Sigmoid colon (tissue), 7 donors: Measurements from ENCODE around the gene CDK13. TPM values are rescaled to one million over a fixed set of nuclear protein-coding genes. Genes with fewer than 3 reads are reported as not detected.

Experiments
- DNase-seq: peaks from one replicate; pipeline ENCODE4 v3.0.0-alpha.2; 2019
- H3K27ac ChIP-seq, 4 donors: fragments of 200-600 bp; sonication (generic); one replicate each; pipeline ENCODE4 v1.5.1; 2016 to 2019; ENCODE audit warnings: mild to moderate bottlenecking in 1 of 4
- H3K27me3 ChIP-seq, 3 donors: fragments of 200-600 bp; sonication (generic); one replicate each; pipeline ENCODE4 v1.5.1; 2019; ENCODE audit warnings: mild to moderate bottlenecking in 1 of 3
- H3K36me3 ChIP-seq, 4 donors: fragments of 200-600 bp; sonication (generic); one replicate each; pipeline ENCODE4 v1.5.1; 2016 to 2019
- H3K4me1 ChIP-seq, 4 donors: fragments of 200-600 bp; sonication (generic); one replicate each; pipeline ENCODE4 v1.5.1; 2017 to 2019
- H3K4me3 ChIP-seq, 4 donors: fragments of 200-600 bp; sonication (generic); one replicate each; pipeline ENCODE4 v1.5.1; 2017 to 2019; ENCODE audit warnings: mild to moderate bottlenecking in 2 of 4, moderate library complexity in 1 of 4
- H3K9me3 ChIP-seq, 4 donors: fragments of 200-600 bp in 3 of 4; sonication (generic) in 3 of 4; one replicate each; pipeline versions ENCODE4 v1.5.1 to v1.6.1; 2013 to 2019
- CTCF ChIP-seq, 4 experiments: fragments of 450-650 bp in 3 of 4; fragments of 200-600 bp in 1 of 4; IDR thresholded peaks; one replicate each; pipeline ENCODE4 v1.5.1; 2016 to 2019; ENCODE audit warnings: antibody characterized with exemption in 4 of 4, mild to moderate bottlenecking in 3 of 4, moderate library complexity in 2 of 4
- EP300 ChIP-seq, 4 donors: sonication (generic); formaldehyde crosslinking; IDR thresholded peaks; one replicate each; pipeline ENCODE4 v1.6.1; 2017; ENCODE audit warnings: antibody characterized with exemption in 4 of 4
- POLR2A ChIP-seq, 2 donors: fragments of 450-650 bp; IDR thresholded peaks; one replicate each; pipeline ENCODE4 v1.6.1; 2016; ENCODE audit warnings: antibody characterized with exemption in 2 of 2, mild to moderate bottlenecking in 2 of 2, moderate library complexity in 2 of 2
- POLR2AphosphoS5 ChIP-seq, 4 donors: sonication (generic); formaldehyde crosslinking; IDR thresholded peaks; one replicate each; pipeline ENCODE4 v1.6.1; 2017; ENCODE audit warnings: antibody characterized with exemption in 4 of 4
- WGBS, 2 donors: extraction: QIAGEN DNeasy Blood & Tissue Kit; methylation state at CpG; one replicate each; pipeline ENCODE4 v1.1.7; 2013; 5-methylcytosine and 5-hydroxymethylcytosine counted together
- intact Hi-C: fragments of 100-400 bp; cut with DNase I; formaldehyde crosslinking; loops from one replicate; pipeline ENCODE4 v1.15.1; 2023
- polyA plus RNA-seq, 3 donors: library from polyadenylated mRNA; stranded (reverse); fragments of 200-250 nt; gene quantifications; one replicate each; pipeline ENCODE4 v1.2.3, GENCODE V29; 2013
- total RNA-seq, 4 donors: library from RNA; depleted of rRNA; stranded (reverse); fragments of >200 nt; gene quantifications; one replicate each; pipeline ENCODE4 v1.1.0, GENCODE V29; 2016
- donor health status: healthy with polysubstance abuse.
- donor health status: Bipolar disorder and iron deficiency.
- donor health status: healthy.

The CDK13 gene
- total and polyA plus RNA-seq, 7 donors: 8.4 to 80.0 (median 63.8) TPM

GRCh38 chr7:40058636-40059035 lies 108.6 kb downstream of the CDK13 start:
- peaks cover 0 to 16% (median 1%) of the 10 kb centered on the region in 4 donors for H3K4me1 ChIP-seq
- TF ChIP-seq POLR2AphosphoS5 (IDR thresholded peaks at IDR 0.05): no peak
- TF ChIP-seq CTCF (IDR thresholded peaks at IDR 0.05): no peak
- no peak for TF ChIP-seq EP300 (IDR thresholded peaks at IDR 0.05)
- no peak for TF ChIP-seq POLR2A (IDR thresholded peaks at IDR 0.05)
- peaks cover 0 to 26% (median 0%) of the 10 kb centered on the region in 4 donors for H3K36me3 ChIP-seq
- no peak overlapping the region for H3K27ac ChIP-seq
- DNase-seq: no peak
- H3K27me3 ChIP-seq: no peaks in the 10 kb centered on the region
- no peak overlapping the region for H3K4me3 ChIP-seq
- H3K9me3 ChIP-seq: no peaks in the 10 kb centered on the region
- intact Hi-C loops: loop anchor here (10.0 kb wide), 1 partner anchor 474 kb away; no protein-coding TSS in a partner anchor

- WGBS, 2 donors: 89 to 92% methylated on average over 6 of the region's 6 CpGs
- no peaks in the 10 kb centered on the region for H3K9me3 ChIP-seq
- no peak overlapping the region for H3K4me3 ChIP-seq
- H3K36me3 ChIP-seq: peaks cover 0 to 30% (median 0%) of the 10 kb centered on the region in 4 donors
- no peak for DNase-seq
- intact Hi-C loops: loop anchor here (10.0 kb wide), 1 partner anchor 474 kb away; no protein-coding TSS in a partner anchor
- H3K4me1 ChIP-seq: peaks cover 0 to 16% (median 1%) of the 10 kb centered on the region in 4 donors
- no peaks in the 10 kb centered on the region for H3K27me3 ChIP-seq
- TF ChIP-seq POLR2AphosphoS5 (IDR thresholded peaks at IDR 0.05): no peak
- TF ChIP-seq EP300 (IDR thresholded peaks at IDR 0.05): no peak
- TF ChIP-seq CTCF (IDR thresholded peaks at IDR 0.05): no peak
- TF ChIP-seq POLR2A (IDR thresholded peaks at IDR 0.05): no peak
- H3K27ac ChIP-seq: no peak overlapping the region
Observed at GRCh38 chr7:40059057-40059456, 109.0 kb downstream of the CDK13 start.

GRCh38 chr7:40072268-40072667 lies 122.2 kb downstream of the CDK13 start:
- Histone ChIP-seq H3K4me1 (no peaks in the 10 kb centered on the region), H3K4me3 (no peak overlapping the region), H3K9me3 (no peaks in the 10 kb centered on the region), H3K36me3 (peaks cover 0 to 10% (median 0%) of the 10 kb centered on the region in 4 donors), H3K27me3 (no peaks in the 10 kb centered on the region), H3K27ac (no peak overlapping the region)
- intact Hi-C loops: no loop called here
- no peak for TF ChIP-seq POLR2AphosphoS5 (IDR thresholded peaks at IDR 0.05)
- no peak for TF ChIP-seq CTCF (IDR thresholded peaks at IDR 0.05)
- TF ChIP-seq POLR2A (IDR thresholded peaks at IDR 0.05): no peak
- TF ChIP-seq EP300 (IDR thresholded peaks at IDR 0.05): no peak
- no peak for DNase-seq
- 96 to 98% methylated on average over 5 of the region's 5 CpGs for WGBS, 2 donors

- intact Hi-C loops: no loop called here
- H3K9me3 ChIP-seq: no peaks in the 10 kb centered on the region
- DNase-seq: no peak
- peaks cover 0 to 6% (median 0%) of the 10 kb centered on the region in 4 donors for H3K36me3 ChIP-seq
- H3K27ac ChIP-seq: no peak overlapping the region
- no peak overlapping the region for H3K4me3 ChIP-seq
- H3K27me3 ChIP-seq: no peaks in the 10 kb centered on the region
- H3K4me1 ChIP-seq: no peaks in the 10 kb centered on the region
- 96% methylated on average over 2 of the region's 2 CpGs for WGBS, 2 donors
- TF ChIP-seq POLR2AphosphoS5 (IDR thresholded peaks at IDR 0.05) (no peak), CTCF (IDR thresholded peaks at IDR 0.05) (no peak), EP300 (IDR thresholded peaks at IDR 0.05) (no peak), POLR2A (IDR thresholded peaks at IDR 0.05) (no peak)
Observed at GRCh38 chr7:40073239-40073638, 123.2 kb downstream of the CDK13 start.

GRCh38 chr7:40077849-40078248 lies 127.8 kb downstream of the CDK13 start:
- Histone ChIP-seq H3K9me3 (no peaks in the 10 kb centered on the region), H3K36me3 (peaks cover 0 to 23% (median 5%) of the 10 kb centered on the region in 4 donors), H3K4me3 (no peak overlapping the region), H3K4me1 (no peaks in the 10 kb centered on the region), H3K27me3 (no peaks in the 10 kb centered on the region), H3K27ac (no peak overlapping the region)
- no peak for DNase-seq
- intact Hi-C loops: no loop called here
- TF ChIP-seq POLR2A (IDR thresholded peaks at IDR 0.05): no peak
- WGBS, 2 donors: 76 to 87% methylated on average over 3 of the region's 3 CpGs
